BJ (cell line): ENCODE data around the gene EXOG. TPM values are rescaled to one million over a fixed set of nuclear protein-coding genes. Genes with fewer than 3 reads are reported as not detected.

ENCODE experiments used
- CTCF ChIA-PET: fragments of 350-600 bp; formaldehyde crosslinking; extraction: SDS; loops from one replicate; lab custom pipeline; 2021; ENCODE audit warnings: antibody characterized with exemption, inconsistent platforms; lab: Yijun Ruan, JAX
- POLR2A ChIA-PET: fragments of 300-600 bp; sonication (Branson Sonifier 250); formaldehyde crosslinking; extraction: SDS; loops from one replicate; lab custom pipeline; 2021; ENCODE audit warnings: antibody characterized with exemption; lab: Charles Lee
- DNase-seq: peaks from one replicate; pipeline ENCODE4 v3.0.0-alpha.2; 2011; ENCODE audit warnings: low read depth
- H3K27me3 ChIP-seq: 2 replicates; pipeline ENCODE4 v1.6.0; 2011; ENCODE audit warnings: low read length; ENCODE audit not compliant: control insufficient read depth, insufficient read depth
- H3K36me3 ChIP-seq: 2 replicates; pipeline ENCODE4 v1.5.1; 2011; ENCODE audit warnings: low read length; ENCODE audit not compliant: control insufficient read depth, insufficient read depth
- H3K4me3 ChIP-seq: 2 replicates; pipeline ENCODE4 v1.5.1; 2011; ENCODE audit warnings: low read depth, mild to moderate bottlenecking, control low read depth, low read length
- CTCF ChIP-seq: IDR thresholded peaks from 2 replicates; pipeline ENCODE4 v1.5.1; 2011; ENCODE audit warnings: low read depth, mild to moderate bottlenecking, control low read depth, inconsistent platforms, low read length, moderate library complexity; ENCODE audit not compliant: insufficient read depth
- polyA plus RNA-seq: library from polyadenylated mRNA; depleted of rRNA; stranded (reverse); fragments of >200 nt; gene quantifications from 2 replicates; pipeline ENCODE4 v1.2.3, GENCODE V29; 2011

Gene EXOG
- polyA plus RNA-seq, 1 experiment: 7.5 TPM

GRCh38 chr3:38477839-38478450 is 18.2 kb upstream of the EXOG start:
- CTCF ChIA-PET: interaction anchor here (0.9 to 6.5 kb wide), 3 partner anchors 19 to 132 kb away, joined by 3 to 112 read pairs (median 7); partner anchors contain the start of genes EXOG and XYLB
- no peak for DNase-seq
- no peak for TF ChIP-seq CTCF
- POLR2A ChIA-PET: no interaction called here
- peaks cover 14% of the 10 kb centered on the region for H3K36me3 ChIP-seq
- H3K27me3 ChIP-seq: no peaks in the 10 kb centered on the region
- no peak overlapping the region for H3K4me3 ChIP-seq

GRCh38 chr3:38478901-38479300 is 17.2 kb upstream of the EXOG start:
- TF ChIP-seq CTCF: no peak
- H3K36me3 ChIP-seq: peaks cover 14% of the 10 kb centered on the region
- no peak overlapping the region for H3K4me3 ChIP-seq
- ChIA-PET CTCF (interaction anchor here (1.9 to 6.5 kb wide), 5 partner anchors 9 to 475 kb away, joined by 5 to 112 read pairs (median 32); partner anchors contain the start of genes EXOG and XYLB), POLR2A (no interaction called here)
- DNase-seq: no peak
- H3K27me3 ChIP-seq: no peaks in the 10 kb centered on the region

GRCh38 chr3:38479431-38480092 is 16.6 kb upstream of the EXOG start:
- Histone ChIP-seq H3K4me3 (no peak overlapping the region), H3K27me3 (no peaks in the 10 kb centered on the region), H3K36me3 (peaks cover 14% of the 10 kb centered on the region)
- TF ChIP-seq CTCF: peak; percentile 90
- ChIA-PET CTCF (interaction anchor here (0.5 to 6.5 kb wide), 24 partner anchors 10 to 813 kb away, joined by 3 to 112 read pairs (median 4); partner anchors contain the start of genes EXOG and XYLB), POLR2A (no interaction called here)
- DNase-seq: no peak

GRCh38 chr3:38480093-38480445 is 16.1 kb upstream of the EXOG start:
- DNase-seq: no peak
- TF ChIP-seq CTCF: no peak
- CTCF ChIA-PET: interaction anchor here (0.7 to 6.5 kb wide), 24 partner anchors 9 to 812 kb away, joined by 3 to 112 read pairs (median 4); partner anchors contain the start of genes EXOG and XYLB
- POLR2A ChIA-PET: no interaction called here
- Histone ChIP-seq H3K27me3 (no peaks in the 10 kb centered on the region), H3K4me3 (no peak overlapping the region), H3K36me3 (peaks cover 14% of the 10 kb centered on the region)

- Histone ChIP-seq H3K36me3 (peaks cover 14% of the 10 kb centered on the region), H3K4me3 (no peak overlapping the region), H3K27me3 (no peaks in the 10 kb centered on the region)
- ChIA-PET POLR2A (no interaction called here), CTCF (interaction anchor here (0.6 to 6.5 kb wide), 18 partner anchors 9 to 811 kb away, joined by 3 to 112 read pairs (median 5); partner anchors contain the start of genes EXOG and XYLB)
- no peak for TF ChIP-seq CTCF
- no peak for DNase-seq
These were observed 15.2 kb upstream of the EXOG start for GRCh38 chr3:38480930-38481329.
